Measurements from ENCODE around the gene TOX2.
A peak's percentile ranks its signal among the peaks of the same experiment; 100 is the strongest.

Gene TOX2

GRCh38 chr20:44075950-44076232, 161.2 kb downstream of the TOX2 start:
- no peak for DNase-seq (ENCODE audit: low read depth)
- H3K4me3 ChIP-seq (ENCODE audit: low read depth, low read length): no peak overlapping the region
- TF ChIP-seq, protein P1, sequence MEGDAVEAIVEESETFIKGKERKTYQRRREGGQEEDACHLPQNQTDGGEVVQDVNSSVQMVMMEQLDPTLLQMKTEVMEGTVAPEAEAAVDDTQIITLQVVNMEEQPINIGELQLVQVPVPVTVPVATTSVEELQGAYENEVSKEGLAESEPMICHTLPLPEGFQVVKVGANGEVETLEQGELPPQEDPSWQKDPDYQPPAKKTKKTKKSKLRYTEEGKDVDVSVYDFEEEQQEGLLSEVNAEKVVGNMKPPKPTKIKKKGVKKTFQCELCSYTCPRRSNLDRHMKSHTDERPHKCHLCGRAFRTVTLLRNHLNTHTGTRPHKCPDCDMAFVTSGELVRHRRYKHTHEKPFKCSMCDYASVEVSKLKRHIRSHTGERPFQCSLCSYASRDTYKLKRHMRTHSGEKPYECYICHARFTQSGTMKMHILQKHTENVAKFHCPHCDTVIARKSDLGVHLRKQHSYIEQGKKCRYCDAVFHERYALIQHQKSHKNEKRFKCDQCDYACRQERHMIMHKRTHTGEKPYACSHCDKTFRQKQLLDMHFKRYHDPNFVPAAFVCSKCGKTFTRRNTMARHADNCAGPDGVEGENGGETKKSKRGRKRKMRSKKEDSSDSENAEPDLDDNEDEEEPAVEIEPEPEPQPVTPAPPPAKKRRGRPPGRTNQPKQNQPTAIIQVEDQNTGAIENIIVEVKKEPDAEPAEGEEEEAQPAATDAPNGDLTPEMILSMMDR (IDR thresholded peaks at IDR 0.05; ENCODE audit: low read depth, low read length): no peak
- TF ChIP-seq MYC (IDR thresholded peaks at IDR 0.05; ENCODE audit: low read depth, low read length) (no peak), MAX (IDR thresholded peaks at IDR 0.05; ENCODE audit: low read depth, low read length) (no peak), POLR2A (IDR thresholded peaks at IDR 0.05; ENCODE audit: extremely low read depth, insufficient read length) (no peak)

- no peak for TF ChIP-seq MYC (IDR thresholded peaks at IDR 0.05; ENCODE audit: low read depth, low read length)
- TF ChIP-seq POLR2A (IDR thresholded peaks at IDR 0.05; ENCODE audit: extremely low read depth, insufficient read length): no peak
- no peak for TF ChIP-seq MAX (IDR thresholded peaks at IDR 0.05; ENCODE audit: low read depth, low read length)
- TF ChIP-seq, protein P1 (IDR thresholded peaks at IDR 0.05; ENCODE audit: low read depth, low read length): no peak
- peak; percentile 21 for DNase-seq (ENCODE audit: low read depth)
- H3K4me3 ChIP-seq (ENCODE audit: low read depth, low read length): no peak overlapping the region
Observed at GRCh38 chr20:44079291-44079690, 164.6 kb downstream of the TOX2 start.

GRCh38 chr20:44080064-44080463, 165.4 kb downstream of the TOX2 start:
- no peak overlapping the region for H3K4me3 ChIP-seq (ENCODE audit: low read depth, low read length)
- TF ChIP-seq MAX (IDR thresholded peaks at IDR 0.05; ENCODE audit: low read depth, low read length): no peak
- no peak for DNase-seq (ENCODE audit: low read depth)

- no peak overlapping the region for H3K4me3 ChIP-seq (ENCODE audit: low read depth, low read length)
- DNase-seq (ENCODE audit: low read depth): peak; percentile 82
- TF ChIP-seq MYC (IDR thresholded peaks at IDR 0.05; ENCODE audit: low read depth, low read length): peak; percentile 67
- TF ChIP-seq, protein P1 (IDR thresholded peaks at IDR 0.05; ENCODE audit: low read depth, low read length): peak; percentile 98
- TF ChIP-seq POLR2A (IDR thresholded peaks at IDR 0.05; ENCODE audit: extremely low read depth, insufficient read length): no peak
- TF ChIP-seq MAX (IDR thresholded peaks at IDR 0.05; ENCODE audit: low read depth, low read length): peak; percentile 80
Observed at GRCh38 chr20:44080646-44081267, 166.1 kb downstream of the TOX2 start.

- DNase-seq (ENCODE audit: low read depth): no peak
- H3K4me3 ChIP-seq (ENCODE audit: low read depth, low read length): no peak overlapping the region
- TF ChIP-seq, protein P1 (IDR thresholded peaks at IDR 0.05; ENCODE audit: low read depth, low read length): no peak
- TF ChIP-seq MAX (IDR thresholded peaks at IDR 0.05; ENCODE audit: low read depth, low read length) (no peak), POLR2A (IDR thresholded peaks at IDR 0.05; ENCODE audit: extremely low read depth, insufficient read length) (no peak), MYC (IDR thresholded peaks at IDR 0.05; ENCODE audit: low read depth, low read length) (no peak)
Observed at GRCh38 chr20:44081476-44081875, 166.8 kb downstream of the TOX2 start.

- TF ChIP-seq MAX (IDR thresholded peaks at IDR 0.05; ENCODE audit: low read depth, low read length): no peak
- no peak for TF ChIP-seq MYC (IDR thresholded peaks at IDR 0.05; ENCODE audit: low read depth, low read length)
- no peak for TF ChIP-seq POLR2A (IDR thresholded peaks at IDR 0.05; ENCODE audit: extremely low read depth, insufficient read length)
- TF ChIP-seq, protein P1 (IDR thresholded peaks at IDR 0.05; ENCODE audit: low read depth, low read length): no peak
- DNase-seq (ENCODE audit: low read depth): no peak
- H3K4me3 ChIP-seq (ENCODE audit: low read depth, low read length): no peak overlapping the region
Observed at GRCh38 chr20:44081888-44082287, 167.2 kb downstream of the TOX2 start.
